GM06990 (cell line): ENCODE data around the gene ARF3.

ENCODE experiments used
- DNase-seq: peaks from one replicate; pipeline ENCODE4 v3.0.0-alpha.2; 2011; ENCODE audit not compliant: insufficient read length; ENCODE audit errors: extremely low read depth
- H3K27me3 ChIP-seq: replicated peaks from 2 replicates; pipeline ENCODE4 v1.6.0; 2011; ENCODE audit warnings: low read length; ENCODE audit not compliant: control insufficient read depth, insufficient read depth
- H3K36me3 ChIP-seq: 2 replicates; pipeline ENCODE4 v1.5.1; 2011; ENCODE audit warnings: low read length; ENCODE audit not compliant: control insufficient read depth, insufficient read depth
- H3K4me3 ChIP-seq: replicated peaks from 2 replicates; pipeline ENCODE4 v1.5.1; 2011; ENCODE audit warnings: low read depth, mild to moderate bottlenecking, control low read depth, low read length
- CTCF ChIP-seq: IDR thresholded peaks from 2 replicates; pipeline ENCODE4 v1.5.1; 2011; ENCODE audit warnings: low read length, control low read depth, mild to moderate bottlenecking, inconsistent platforms; ENCODE audit not compliant: insufficient read depth, poor library complexity, severe bottlenecking

ARF3 gene

GRCh38 chr12:48954841-48955501 lies 2.3 kb downstream of the ARF3 start:
- Histone ChIP-seq H3K27me3 (no peaks in the 10 kb centered on the region), H3K4me3 (no peak overlapping the region), H3K36me3 (peaks cover 1% of the 10 kb centered on the region; the same call in 1 of the 2 replicates)
- TF ChIP-seq CTCF, result no peak
- DNase-seq, result no peak

GRCh38 chr12:48954061-48954460 lies 3.2 kb downstream of the ARF3 start:
- peaks cover 1% of the 10 kb centered on the region; the same call in 1 of the 2 replicates for H3K36me3 ChIP-seq
- H3K4me3 ChIP-seq, result no peak overlapping the region
- TF ChIP-seq CTCF, result no peak
- no peaks in the 10 kb centered on the region for H3K27me3 ChIP-seq
- no peak for DNase-seq

GRCh38 chr12:48952691-48953090 lies 4.6 kb downstream of the ARF3 start:
- Histone ChIP-seq H3K36me3 (peaks cover 1% of the 10 kb centered on the region; the same call in 1 of the 2 replicates), H3K4me3 (no peak overlapping the region), H3K27me3 (no peaks in the 10 kb centered on the region)
- no peak for TF ChIP-seq CTCF
- DNase-seq, result no peak

- no peak for DNase-seq
- no peaks in the 10 kb centered on the region; the same call in none of the 2 replicates for H3K36me3 ChIP-seq
These were observed 9.6 kb downstream of the ARF3 start for GRCh38 chr12:48947727-48948126.

DNA sequence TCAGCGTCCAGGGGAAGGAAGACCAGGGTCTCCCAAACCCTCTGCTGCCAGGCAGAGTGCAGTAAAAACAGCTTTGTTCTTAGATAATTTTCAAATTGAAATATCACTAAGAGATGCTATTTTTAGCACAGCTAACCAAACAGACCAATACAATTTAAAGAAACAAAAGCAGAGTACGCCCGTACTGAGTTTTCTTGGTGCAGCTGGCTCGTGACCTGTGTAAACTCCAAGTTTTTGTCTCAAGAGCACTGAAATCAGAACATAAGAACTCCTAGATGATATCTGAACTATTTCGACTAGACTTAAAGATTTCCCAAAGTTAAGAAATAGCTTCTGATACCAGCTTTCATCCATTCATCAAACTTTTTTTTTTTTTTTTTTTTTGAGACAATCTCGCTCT lies 10.3 kb downstream of the ARF3 start:
- no peak for DNase-seq
- no peaks in the 10 kb centered on the region; the same call in none of the 2 replicates for H3K36me3 ChIP-seq
- H3K4me3 ChIP-seq, result no peak overlapping the region
- no peaks in the 10 kb centered on the region for H3K27me3 ChIP-seq
- TF ChIP-seq CTCF, result no peak

More at GRCh38 chr12:48947727-48948126, 9.6 kb downstream of the ARF3 start:
- Histone ChIP-seq H3K4me3 (no peak overlapping the region), H3K27me3 (no peaks in the 10 kb centered on the region)
- no peak for TF ChIP-seq CTCF
